GM21526 (cell line): Measurements from ENCODE around the gene ACKR1.

ENCODE experiments used
- ATAC-seq: cut with Tn5 transposase; IDR thresholded peaks from one replicate; pipeline ENCODE4 v1.9.1; 2021; ENCODE audit warnings: moderate library complexity; ENCODE audit not compliant: unreplicated experiment, low FRiP score

The ACKR1 gene

GRCh38 chr1:159218649-159219636 is 14.3 kb downstream of the ACKR1 start:
- ATAC-seq = no peak

- ATAC-seq = no peak
Observed at GRCh38 chr1:159222075-159222865, 17.6 kb downstream of the ACKR1 start.

GRCh38 chr1:159223004-159223403 is 18.3 kb downstream of the ACKR1 start:
- no peak for ATAC-seq

- ATAC-seq = no peak
Observed at GRCh38 chr1:159228554-159228953, 23.9 kb downstream of the ACKR1 start.

GRCh38 chr1:159229260-159229885 is 24.7 kb downstream of the ACKR1 start:
- ATAC-seq = no peak

- no peak for ATAC-seq
Observed at GRCh38 chr1:159229896-159230295, 25.2 kb downstream of the ACKR1 start.

- ATAC-seq = peak; percentile 98
Observed at GRCh38 chr1:159239551-159240220, 35.0 kb downstream of the ACKR1 start.

GRCh38 chr1:159247266-159247665 is 42.6 kb downstream of the ACKR1 start:
- no peak for ATAC-seq

- no peak for ATAC-seq
Observed at GRCh38 chr1:159248311-159248710, 43.6 kb downstream of the ACKR1 start.

- no peak for ATAC-seq
Observed at GRCh38 chr1:159250638-159251216, 46.1 kb downstream of the ACKR1 start.
